Ovary (tissue), 9 donors: ENCODE measurements around the gene AARS1. TPM values are rescaled to one million over a fixed set of nuclear protein-coding genes. Genes with fewer than 3 reads are reported as not detected.
"Not testable (repeated sequence)": the region's sequence is repeated elsewhere in the genome, so short reads cannot be mapped to it uniquely, and the experiment has no call there.

Experiments used
- DNase-seq, 5 donors: peaks; one replicate each; pipeline ENCODE4 v3.0.0-alpha.2; 2019 to 2020
- H3K27ac ChIP-seq, 2 donors: fragments of 200-600 bp; one replicate each; pipeline versions ENCODE4 v1.5.1 to v1.8.0; 2019 to 2022
- H3K27me3 ChIP-seq: fragments of 200-600 bp; one replicate; pipeline ENCODE4 v1.8.0; 2022
- H3K36me3 ChIP-seq: fragments of 200-600 bp; sonication (generic); one replicate; pipeline ENCODE4 v1.5.1; 2019
- H3K4me1 ChIP-seq: one replicate; pipeline ENCODE4 v1.8.1; 2013; ENCODE audit warnings: mild to moderate bottlenecking, moderate library complexity; ENCODE audit not compliant: insufficient read depth
- H3K4me3 ChIP-seq: fragments of 200-600 bp; sonication (generic); one replicate; pipeline ENCODE4 v1.5.1; 2017
- H3K9me3 ChIP-seq, 2 donors: fragments of 200-600 bp in 1 of 2; sonication (generic) in 1 of 2; one replicate each; pipeline versions ENCODE4 v1.5.1 to v1.8.1; 2013 to 2019; ENCODE audit warnings: mild to moderate bottlenecking in 1 of 2, moderate library complexity in 1 of 2
- EP300 ChIP-seq: sonication (generic); formaldehyde crosslinking; IDR thresholded peaks from one replicate; pipeline ENCODE4 v1.6.1; 2017; ENCODE audit warnings: antibody characterized with exemption
- POLR2A ChIP-seq: fragments of 450-650 bp; IDR thresholded peaks from one replicate; pipeline ENCODE4 v1.6.1; 2017; ENCODE audit warnings: antibody characterized with exemption, mild to moderate bottlenecking, moderate library complexity
- WGBS, 3 donors: extraction: QIAGEN DNeasy Blood & Tissue Kit in 1 of 3; methylation state at CpG; one replicate each; pipeline versions ENCODE4 v1.1.5 to v1.1.7; 2013 to 2017; 5-methylcytosine and 5-hydroxymethylcytosine counted together
- intact Hi-C, 4 donors: fragments of 100-400 bp; cut with DNase I; formaldehyde crosslinking; loops; one replicate each; pipeline versions ENCODE4 v1.11.0 to v1.15.1; 2022 to 2023
- polyA plus RNA-seq, 2 donors: library from polyadenylated mRNA; stranded (reverse); fragments of 200-250 nt in 1 of 2; fragments of 350-450 nt in 1 of 2; fragmentation: Illumina TruSeq in 1 of 2; extraction: RNeasy Lipid Tissue Mini Kit (QIAGEN cat#74804) in 1 of 2; gene quantifications; one replicate each; pipeline ENCODE4 v1.2.3, GENCODE V29; 2013 to 2014
- total RNA-seq, 7 donors: library from RNA; depleted of rRNA in 2 of 7; stranded (reverse); fragments of >200 nt in 2 of 7; fragmentation: NEBNext Ultra II Directional in 3 of 7; extraction: Animal tissue kit (Norgen Biotek cat#: 25700) in 3 of 7; gene quantifications; one replicate each; pipeline versions ENCODE4 v1.1.0 to v1.2.4, GENCODE V29; 2016 to 2023
- TF ChIP-seq, protein P1 (sequence below), 3 donors: fragments of 450-650 bp in 2 of 3; fragments of 200-600 bp in 1 of 3; IDR thresholded peaks; one replicate each; pipeline versions ENCODE4 v1.5.1 to v1.8.0; 2016 to 2022; ENCODE audit warnings: antibody characterized with exemption in 3 of 3, mild to moderate bottlenecking in 1 of 3
- donor health status: DM: no; HTN: no; CAD: no; lungs with moderate emphysema.
- donor health status: DM: no; HTN: no; CAD: no.
- donor health status: Bipolar disorder and iron deficiency.
- donor health status: DM: yes; HTN: yes; CAD: no.
- donor health status: DM: no; HTN: no; CAD: no.
- donor health status: DM: yes; HTN: yes; CAD: no.

Gene AARS1
- total and polyA plus RNA-seq, 9 donors: 26.7 to 280 (median 60.3) TPM

GRCh38 chr16:70295634-70296033 is 6.3 kb upstream of the AARS1 start:
- Histone ChIP-seq H3K4me3 (no peak overlapping the region), H3K27ac (no peak overlapping the region), H3K4me1 (no peaks in the 10 kb centered on the region), H3K36me3 (no peaks in the 10 kb centered on the region), H3K27me3 (no peaks in the 10 kb centered on the region), H3K9me3 (no peaks in the 10 kb centered on the region)
- intact Hi-C loops: loop anchor here in 2 of 4 donors (10.0 kb wide), 1 partner anchor 49 kb away; the partner anchor contains the start of gene DDX19A (in 2 of the 2)
- TF ChIP-seq EP300: no peak
- no peak for TF ChIP-seq POLR2A
- TF ChIP-seq, protein P1, sequence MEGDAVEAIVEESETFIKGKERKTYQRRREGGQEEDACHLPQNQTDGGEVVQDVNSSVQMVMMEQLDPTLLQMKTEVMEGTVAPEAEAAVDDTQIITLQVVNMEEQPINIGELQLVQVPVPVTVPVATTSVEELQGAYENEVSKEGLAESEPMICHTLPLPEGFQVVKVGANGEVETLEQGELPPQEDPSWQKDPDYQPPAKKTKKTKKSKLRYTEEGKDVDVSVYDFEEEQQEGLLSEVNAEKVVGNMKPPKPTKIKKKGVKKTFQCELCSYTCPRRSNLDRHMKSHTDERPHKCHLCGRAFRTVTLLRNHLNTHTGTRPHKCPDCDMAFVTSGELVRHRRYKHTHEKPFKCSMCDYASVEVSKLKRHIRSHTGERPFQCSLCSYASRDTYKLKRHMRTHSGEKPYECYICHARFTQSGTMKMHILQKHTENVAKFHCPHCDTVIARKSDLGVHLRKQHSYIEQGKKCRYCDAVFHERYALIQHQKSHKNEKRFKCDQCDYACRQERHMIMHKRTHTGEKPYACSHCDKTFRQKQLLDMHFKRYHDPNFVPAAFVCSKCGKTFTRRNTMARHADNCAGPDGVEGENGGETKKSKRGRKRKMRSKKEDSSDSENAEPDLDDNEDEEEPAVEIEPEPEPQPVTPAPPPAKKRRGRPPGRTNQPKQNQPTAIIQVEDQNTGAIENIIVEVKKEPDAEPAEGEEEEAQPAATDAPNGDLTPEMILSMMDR (IDR thresholded peaks at IDR 0.05): no peak
- no peak for DNase-seq

DNA sequence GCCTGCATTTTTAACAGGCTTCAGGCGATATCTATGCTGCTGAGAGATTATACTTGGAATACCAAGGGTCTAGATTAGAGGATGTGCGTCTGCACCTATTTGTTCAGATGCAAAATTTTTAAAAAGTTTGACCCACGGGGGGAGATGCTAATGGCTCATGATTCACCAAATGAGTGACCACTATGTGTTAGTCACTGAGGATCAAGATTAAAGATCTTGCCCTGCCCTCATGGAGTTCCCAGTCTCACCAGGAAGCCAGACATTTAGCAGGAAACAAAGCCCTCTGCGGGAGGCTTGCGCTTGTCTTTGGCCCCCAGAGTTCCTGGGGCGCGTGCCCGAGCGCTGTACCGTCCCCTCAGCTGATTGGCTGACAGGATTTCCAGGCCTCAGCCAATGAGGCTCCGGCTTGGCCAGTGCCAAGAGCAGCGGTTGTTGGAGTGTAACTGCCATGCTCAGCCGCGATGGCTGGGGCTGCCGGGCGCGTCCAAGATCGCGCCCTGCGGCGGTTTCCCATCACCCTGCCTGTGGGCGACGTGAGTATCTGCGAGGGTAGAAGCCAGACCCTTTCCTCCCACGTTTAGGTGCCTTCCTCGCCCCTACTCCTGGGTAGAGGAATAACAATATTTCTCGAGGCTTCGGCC is 5.2 kb upstream of the AARS1 start:
- no peak for TF ChIP-seq EP300
- no peak for TF ChIP-seq POLR2A
- TF ChIP-seq, protein P1 (IDR thresholded peaks at IDR 0.05): no peak
- peak in 1 of 5 donors; percentile 30 for DNase-seq
- no peaks in the 10 kb centered on the region for H3K36me3 ChIP-seq
- no peaks in the 10 kb centered on the region for H3K9me3 ChIP-seq
- H3K4me1 ChIP-seq: no peaks in the 10 kb centered on the region
- H3K27me3 ChIP-seq: no peaks in the 10 kb centered on the region
- 88 to 93% (median 93%) methylated on average over 28 of the region's 28 CpGs for WGBS, 3 donors
- H3K4me3 ChIP-seq: no peak overlapping the region
- intact Hi-C loops: loop anchor here in 2 of 4 donors (10.0 kb wide), 1 partner anchor 50 kb away; the partner anchor contains the start of gene DDX19A (in 2 of the 2)
- no peak overlapping the region for H3K27ac ChIP-seq

GRCh38 chr16:70292148-70292547 is 2.8 kb upstream of the AARS1 start:
- intact Hi-C loops: loop anchor here in 2 of 4 donors (10.0 kb wide), 1 partner anchor 53 kb away; the partner anchor contains the start of gene DDX19A (in 2 of the 2)
- H3K4me1 ChIP-seq, H3K4me3 ChIP-seq, H3K9me3 ChIP-seq, H3K36me3 ChIP-seq, H3K27ac ChIP-seq, H3K27me3 ChIP-seq: not testable (repeated sequence)
- WGBS, 3 donors: 93 to 95% (median 95%) methylated on average over 11 of the region's 11 CpGs
- peak in 1 of 5 donors; percentile 17 for DNase-seq

- TF ChIP-seq POLR2A (no peak), EP300 (no peak)
- TF ChIP-seq, protein P1 (IDR thresholded peaks at IDR 0.05): no peak
- Histone ChIP-seq H3K27ac (no peak overlapping the region), H3K27me3 (no peaks in the 10 kb centered on the region), H3K4me1 (peaks cover 4% of the 10 kb centered on the region), H3K9me3 (no peaks in the 10 kb centered on the region), H3K36me3 (no peaks in the 10 kb centered on the region), H3K4me3 (no peak overlapping the region)
- no peak for DNase-seq
- intact Hi-C loops: loop anchor here in 2 of 4 donors (10.0 kb wide), 1 partner anchor 54 kb away; the partner anchor contains the start of gene DDX19A (in 2 of the 2)
Observed at GRCh38 chr16:70290949-70291519, 1.7 kb upstream of the AARS1 start.

- 92 to 97% (median 94%) methylated on average over 17 of the region's 17 CpGs for WGBS, 3 donors
- intact Hi-C loops, H3K4me3 ChIP-seq, H3K27ac ChIP-seq, DNase-seq, H3K36me3 ChIP-seq, H3K9me3 ChIP-seq, H3K4me1 ChIP-seq, H3K27me3 ChIP-seq: not testable (repeated sequence)
Observed at GRCh38 chr16:70287304-70287971, 1.9 kb downstream of the AARS1 start.
